ENCODE measurements around the gene PPARG. TPM values are rescaled to one million over a fixed set of nuclear protein-coding genes. Genes with fewer than 3 reads are reported as not detected.

PPARG gene
- total and polyA plus RNA-seq, 2 of the 13 experiments (the other 11 are each of a cell fraction or from before 2014, with no cell fraction given): 13.9 to 58.3 TPM

GRCh38 chr3:12452361-12453330, 163.8 kb downstream of the PPARG start (continued):
- TF ChIP-seq ZNF607 (CRISPR knock-in tag; IDR thresholded peaks at IDR 0.05; ENCODE audit: borderline replicate concordance): no peak; the same call in 1 of the 2 replicates
- peak; percentile 79 for TF ChIP-seq RCOR2 (CRISPR knock-in tag; IDR thresholded peaks at IDR 0.05)
- no peak for TF ChIP-seq ZBTB8A (CRISPR knock-in tag; IDR thresholded peaks at IDR 0.05; ENCODE audit: borderline replicate concordance, low read depth)
- TF ChIP-seq AFF4 (CRISPR knock-in tag; IDR thresholded peaks at IDR 0.05): no peak
- TF ChIP-seq HMGXB3 (CRISPR knock-in tag; IDR thresholded peaks at IDR 0.05; ENCODE audit: borderline replicate concordance): no peak
- peak; percentile 84 for TF ChIP-seq KAT8 (CRISPR knock-in tag; IDR thresholded peaks at IDR 0.05)
- no peak for TF ChIP-seq ZIK1 (CRISPR knock-in tag; IDR thresholded peaks at IDR 0.05; ENCODE audit: borderline replicate concordance, low read depth)
- TF ChIP-seq KDM4B (CRISPR knock-in tag; IDR thresholded peaks at IDR 0.05): peak; percentile 76; the same call in 1 of the 2 replicates
- TF ChIP-seq TRIM22 (IDR thresholded peaks at IDR 0.05): no peak
- 0 out of 2 replicates have a peak, but pooled peaks have one; percentile 34 for TF ChIP-seq TFAP4 (IDR thresholded peaks at IDR 0.05; ENCODE audit: borderline replicate concordance, low read depth)
- TF ChIP-seq ZNF124 (CRISPR knock-in tag; IDR thresholded peaks at IDR 0.05): no peak
- no peak for TF ChIP-seq TAF15 (IDR thresholded peaks at IDR 0.05; ENCODE audit: low read depth, low read length, poor library complexity, severe bottlenecking)
- no peak for TF ChIP-seq ZNF235 (CRISPR knock-in tag; IDR thresholded peaks at IDR 0.05; ENCODE audit: borderline replicate concordance)
- no peak for TF ChIP-seq TP53 (CRISPR knock-in tag; conservative IDR thresholded peaks at IDR 0.05)
- TF ChIP-seq ZNF619 (CRISPR knock-in tag; IDR thresholded peaks at IDR 0.05): no peak
- no peak for TF ChIP-seq RFXANK (CRISPR knock-in tag; IDR thresholded peaks at IDR 0.05)

Data from HepG2 (cell line).